AG04450 (cell line): ENCODE results near the gene C11orf24. TPM values are rescaled to one million over a fixed set of nuclear protein-coding genes. Genes with fewer than 3 reads are reported as not detected.

ENCODE experiments used
- CTCF ChIA-PET: fragments of 300-600, 350-600 bp; formaldehyde crosslinking; extraction: SDS; loops from one replicate; lab custom pipeline; 2022; ENCODE audit warnings: antibody characterized with exemption, inconsistent platforms; lab: Charles Lee
- POLR2A ChIA-PET: fragments of 350-600 bp; formaldehyde crosslinking; extraction: SDS; loops from one replicate; lab custom pipeline; 2021; ENCODE audit warnings: antibody characterized with exemption, inconsistent platforms; lab: Yijun Ruan, JAX
- DNase-seq: peaks from one replicate; pipeline ENCODE4 v3.0.0-alpha.2; 2011; ENCODE audit warnings: low read depth, low spot score
- H3K27ac ChIP-seq: one replicate; pipeline ENCODE4 v1.5.1; 2012; ENCODE audit warnings: low read depth, low read length, control low read depth
- H3K27me3 ChIP-seq: one replicate; pipeline ENCODE4 v1.6.0; 2012; ENCODE audit warnings: low read length; ENCODE audit not compliant: control insufficient read depth, insufficient read depth
- H3K4me3 ChIP-seq: 2 replicates; pipeline ENCODE4 v1.5.1; 2011; ENCODE audit warnings: mild to moderate bottlenecking, low read depth, low read length, control low read depth
- H3K9me3 ChIP-seq: 2 replicates; pipeline ENCODE4 v1.5.1; 2012; ENCODE audit warnings: low read length; ENCODE audit not compliant: control insufficient read depth, insufficient read depth
- CTCF ChIP-seq: IDR thresholded peaks from 2 replicates; pipeline ENCODE4 v1.5.1; 2011; ENCODE audit warnings: low read depth, low read length, control low read depth, inconsistent platforms
- polyA plus RNA-seq: library from polyadenylated mRNA; depleted of rRNA; stranded (reverse); fragments of >200 nt; gene quantifications from 2 replicates; pipeline ENCODE4 v1.2.3, GENCODE V29; 2011

The C11orf24 gene
- polyA plus RNA-seq, 1 experiment = 39.1 TPM

GRCh38 chr11:68215524-68216170 lies 56.1 kb downstream of the C11orf24 start:
- DNase-seq = no peak
- peaks cover 19% of the 10 kb centered on the region for H3K27me3 ChIP-seq
- H3K27ac ChIP-seq = no peak overlapping the region
- ChIA-PET POLR2A (no interaction called here), CTCF (interaction anchor here (0.6 kb wide), 1 partner anchor 42 kb away, joined by 3 read pairs; no protein-coding TSS in a partner anchor)
- H3K4me3 ChIP-seq = no peak overlapping the region
- no peaks in the 10 kb centered on the region for H3K9me3 ChIP-seq
- TF ChIP-seq CTCF = no peak

GRCh38 chr11:68215087-68215445 lies 56.7 kb downstream of the C11orf24 start:
- Histone ChIP-seq H3K9me3 (no peaks in the 10 kb centered on the region), H3K4me3 (no peak overlapping the region), H3K27ac (no peak overlapping the region), H3K27me3 (peaks cover 17% of the 10 kb centered on the region)
- POLR2A ChIA-PET = no interaction called here
- DNase-seq = no peak
- CTCF ChIA-PET = interaction anchor here (0.6 kb wide), 1 partner anchor 42 kb away, joined by 3 read pairs; no protein-coding TSS in a partner anchor
- no peak for TF ChIP-seq CTCF

GRCh38 chr11:68214173-68215086 lies 57.3 kb downstream of the C11orf24 start:
- Histone ChIP-seq H3K4me3 (peak overlapping the region; percentile 69), H3K27ac (peak overlapping the region; percentile 78), H3K27me3 (peaks cover 16% of the 10 kb centered on the region), H3K9me3 (no peaks in the 10 kb centered on the region)
- TF ChIP-seq CTCF = no peak
- DNase-seq = no peak
- CTCF ChIA-PET = no interaction called here
- POLR2A ChIA-PET = interaction anchor here (0.6 to 1.0 kb wide), 2 partner anchors 9 to 45 kb away, joined by 3 to 4 read pairs; no protein-coding TSS in a partner anchor

- no peak; the same call in 1 of the 2 replicates for TF ChIP-seq CTCF
- peak overlapping the region; percentile 69 for H3K4me3 ChIP-seq
- POLR2A ChIA-PET = interaction anchor here (1.0 kb wide), 1 partner anchor 46 kb away, joined by 3 read pairs; no protein-coding TSS in a partner anchor
- DNase-seq = peak; percentile 94
- H3K27me3 ChIP-seq = peaks cover 16% of the 10 kb centered on the region
- peak overlapping the region; percentile 78 for H3K27ac ChIP-seq
- H3K9me3 ChIP-seq = no peaks in the 10 kb centered on the region
- CTCF ChIA-PET = no interaction called here
Observed at GRCh38 chr11:68213555-68214172, 58.1 kb downstream of the C11orf24 start.
